Kidney epithelial cell (primary cell): Measurements from ENCODE around the gene ST6GAL1. TPM values are rescaled to one million over a fixed set of nuclear protein-coding genes. Genes with fewer than 3 reads are reported as not detected.
"Not testable (repeated sequence)": the region's sequence is repeated elsewhere in the genome, so short reads cannot be mapped to it uniquely, and the experiment has no call there.

Experiments used
- DNase-seq: peaks from one replicate; pipeline ENCODE4 v3.0.0-alpha.2; 2010; ENCODE audit warnings: low read depth
- H3K27me3 ChIP-seq: 2 replicates; pipeline ENCODE4 v1.6.0; 2011; ENCODE audit warnings: low read length; ENCODE audit not compliant: control insufficient read depth, insufficient read depth
- H3K36me3 ChIP-seq: 2 replicates; pipeline ENCODE4 v1.5.1; 2011; ENCODE audit warnings: low read length; ENCODE audit not compliant: control insufficient read depth, insufficient read depth
- H3K4me3 ChIP-seq: 2 replicates; pipeline ENCODE4 v1.5.1; 2011; ENCODE audit warnings: low read depth, mild to moderate bottlenecking, control low read depth, low read length
- CTCF ChIP-seq: IDR thresholded peaks from 2 replicates; pipeline ENCODE4 v1.5.1; 2011; ENCODE audit warnings: mild to moderate bottlenecking, moderate library complexity, low read length, control low read depth, inconsistent platforms; ENCODE audit not compliant: insufficient read depth, poor library complexity, severe bottlenecking
- total RNA-seq: library from RNA; depleted of rRNA; stranded (reverse); fragments of >200 nt; gene quantifications from 2 replicates; pipeline ENCODE4 v1.2.3, GENCODE V29; 2015

The ST6GAL1 gene
- total RNA-seq, 1 donor from 2014 or later: 44.7 TPM

- no peak for DNase-seq
- Histone ChIP-seq H3K4me3 (no peak overlapping the region), H3K27me3 (no peaks in the 10 kb centered on the region), H3K36me3 (no peaks in the 10 kb centered on the region)
- TF ChIP-seq CTCF: no peak
Observed at GRCh38 chr3:186886202-186886981, 43.9 kb upstream of the ST6GAL1 start.

- not testable (repeated sequence) for H3K36me3 ChIP-seq, H3K4me3 ChIP-seq, H3K27me3 ChIP-seq, DNase-seq
Observed at GRCh38 chr3:186887507-186887938, 42.8 kb upstream of the ST6GAL1 start.

- no peak for TF ChIP-seq CTCF
- H3K27me3 ChIP-seq: no peaks in the 10 kb centered on the region
- no peak for DNase-seq
Observed at GRCh38 chr3:186888569-186888968, 41.8 kb upstream of the ST6GAL1 start.

GRCh38 chr3:186889698-186890097, 40.6 kb upstream of the ST6GAL1 start:
- H3K27me3 ChIP-seq, H3K4me3 ChIP-seq, H3K36me3 ChIP-seq, DNase-seq: not testable (repeated sequence)

More at GRCh38 chr3:186888569-186888968, 41.8 kb upstream of the ST6GAL1 start:
- no peak overlapping the region for H3K4me3 ChIP-seq
- no peaks in the 10 kb centered on the region for H3K36me3 ChIP-seq

GRCh38 chr3:186890911-186891310, 39.4 kb upstream of the ST6GAL1 start:
- no peak for TF ChIP-seq CTCF
- H3K4me3 ChIP-seq: no peak overlapping the region
- H3K36me3 ChIP-seq: no peaks in the 10 kb centered on the region
- no peak for DNase-seq
- H3K27me3 ChIP-seq: no peaks in the 10 kb centered on the region

GRCh38 chr3:186893071-186893470, 37.3 kb upstream of the ST6GAL1 start:
- not testable (repeated sequence) for DNase-seq, H3K36me3 ChIP-seq, H3K4me3 ChIP-seq

GRCh38 chr3:186895406-186895805, 34.9 kb upstream of the ST6GAL1 start:
- no peaks in the 10 kb centered on the region for H3K36me3 ChIP-seq
- no peak for TF ChIP-seq CTCF
- DNase-seq: no peak
- no peak overlapping the region for H3K4me3 ChIP-seq
- no peaks in the 10 kb centered on the region for H3K27me3 ChIP-seq

More at GRCh38 chr3:186893071-186893470, 37.3 kb upstream of the ST6GAL1 start:
- not testable (repeated sequence) for H3K27me3 ChIP-seq
